Measurements from ENCODE around the gene DIP2A. TPM values are rescaled to one million over a fixed set of nuclear protein-coding genes. Genes with fewer than 3 reads are reported as not detected.

DIP2A gene
- total and polyA plus RNA-seq, 2 of the 13 experiments (the other 11 are each of a cell fraction or from before 2014, with no cell fraction given), result 18.5 to 37.6 TPM

GRCh38 chr21:46422636-46423241, 36.0 kb upstream of the DIP2A start:
- 95% methylated on average over 12 of the region's 12 CpGs for WGBS (ENCODE audit: low lambda C conversion rate)
- H3K27me3 ChIP-seq (ENCODE audit: control insufficient read depth in 1 of 2, insufficient read depth in 2 of 2, low read length in 2 of 2), result no peaks in the 10 kb centered on the region
- H3K4me3 ChIP-seq (replicated peaks in 1 of 3; ENCODE audit: insufficient read depth in 1 of 3, low read depth in 2 of 3, low read length in 3 of 3), result no peak overlapping the region
- ATAC-seq (no peak), FAIRE-seq (no peak), DNase-seq (ENCODE audit: low spot score) (no peak)
- intact Hi-C loops (cut with micrococcal nuclease; ENCODE audit: unreplicated experiment) (no loop called here), in situ Hi-C loops (cut with HindIII; ENCODE audit: extremely low pct_ligation_motif_present, low pct_unique_long_range_greater_than_20kb) (no loop called here)
- H3K4me2 ChIP-seq (ENCODE audit: low read depth, low read length), result no peak overlapping the region
- H3K27ac ChIP-seq (ENCODE audit: extremely low read length, insufficient read depth, low read length), result no peak overlapping the region
- H3K36me3 ChIP-seq (replicated peaks in 1 of 2; ENCODE audit: control insufficient read depth in 1 of 2, insufficient read depth in 2 of 2, low read length in 2 of 2), result peaks cover 7 to 16% of the 10 kb centered on the region in 2 experiments; a peak in 3 of 5 replicates
- TF ChIP-seq GATAD1 (CRISPR knock-in tag; IDR thresholded peaks at IDR 0.05), result no peak
- TF ChIP-seq ZC3H4 (CRISPR knock-in tag; IDR thresholded peaks at IDR 0.05; ENCODE audit: borderline replicate concordance), result no peak
- no peaks in the 10 kb centered on the region for H3K79me2 ChIP-seq (ENCODE audit: insufficient read depth, low read length)
- no peaks in the 10 kb centered on the region for H3K4me1 ChIP-seq (ENCODE audit: insufficient read depth, low read length)
- H3K9me3 ChIP-seq (ENCODE audit: low read length), result no peaks in the 10 kb centered on the region
- POLR2A ChIA-PET, result no interaction called here
- CTCF ChIA-PET (ENCODE audit: low intra/inter-chr PET ratio, low total read pairs), result no interaction called here
- no peak overlapping the region for H2AFZ ChIP-seq (ENCODE audit: low read length)
- no peak overlapping the region for H3K9ac ChIP-seq (ENCODE audit: insufficient read depth, low read depth, low read length)
- BruUV-seq (replicated peaks), result no TSS peak
- no peaks in the 10 kb centered on the region for H4K20me1 ChIP-seq (ENCODE audit: insufficient read depth, low read length)

- WGBS (ENCODE audit: low lambda C conversion rate), result 93% methylated on average over 1 of the region's 1 CpG
- ATAC-seq (no peak), FAIRE-seq (no peak), DNase-seq (ENCODE audit: low spot score) (no peak)
- intact Hi-C loops (cut with micrococcal nuclease; ENCODE audit: unreplicated experiment) (no loop called here), in situ Hi-C loops (cut with HindIII; ENCODE audit: extremely low pct_ligation_motif_present, low pct_unique_long_range_greater_than_20kb) (no loop called here)
- H3K79me2 ChIP-seq (ENCODE audit: insufficient read depth, low read length), result no peaks in the 10 kb centered on the region
- peaks cover 8 to 20% of the 10 kb centered on the region in 2 experiments for H3K36me3 ChIP-seq (replicated peaks in 1 of 2; ENCODE audit: control insufficient read depth in 1 of 2, insufficient read depth in 2 of 2, low read length in 2 of 2)
- H3K4me1 ChIP-seq (ENCODE audit: insufficient read depth, low read length), result no peaks in the 10 kb centered on the region
- H3K27me3 ChIP-seq (ENCODE audit: control insufficient read depth in 1 of 2, insufficient read depth in 2 of 2, low read length in 2 of 2), result no peaks in the 10 kb centered on the region
- TF ChIP-seq HNRNPK (IDR thresholded peaks at IDR 0.05; ENCODE audit: low read depth, low read length, poor library complexity, severe bottlenecking), result peak; percentile 95
- no peak for TF ChIP-seq FOXO1 (CRISPR knock-in tag; IDR thresholded peaks at IDR 0.05)
- TF ChIP-seq PAWR (CRISPR knock-in tag; IDR thresholded peaks at IDR 0.05; ENCODE audit: borderline replicate concordance), result no peak
- TF ChIP-seq, protein P1, sequence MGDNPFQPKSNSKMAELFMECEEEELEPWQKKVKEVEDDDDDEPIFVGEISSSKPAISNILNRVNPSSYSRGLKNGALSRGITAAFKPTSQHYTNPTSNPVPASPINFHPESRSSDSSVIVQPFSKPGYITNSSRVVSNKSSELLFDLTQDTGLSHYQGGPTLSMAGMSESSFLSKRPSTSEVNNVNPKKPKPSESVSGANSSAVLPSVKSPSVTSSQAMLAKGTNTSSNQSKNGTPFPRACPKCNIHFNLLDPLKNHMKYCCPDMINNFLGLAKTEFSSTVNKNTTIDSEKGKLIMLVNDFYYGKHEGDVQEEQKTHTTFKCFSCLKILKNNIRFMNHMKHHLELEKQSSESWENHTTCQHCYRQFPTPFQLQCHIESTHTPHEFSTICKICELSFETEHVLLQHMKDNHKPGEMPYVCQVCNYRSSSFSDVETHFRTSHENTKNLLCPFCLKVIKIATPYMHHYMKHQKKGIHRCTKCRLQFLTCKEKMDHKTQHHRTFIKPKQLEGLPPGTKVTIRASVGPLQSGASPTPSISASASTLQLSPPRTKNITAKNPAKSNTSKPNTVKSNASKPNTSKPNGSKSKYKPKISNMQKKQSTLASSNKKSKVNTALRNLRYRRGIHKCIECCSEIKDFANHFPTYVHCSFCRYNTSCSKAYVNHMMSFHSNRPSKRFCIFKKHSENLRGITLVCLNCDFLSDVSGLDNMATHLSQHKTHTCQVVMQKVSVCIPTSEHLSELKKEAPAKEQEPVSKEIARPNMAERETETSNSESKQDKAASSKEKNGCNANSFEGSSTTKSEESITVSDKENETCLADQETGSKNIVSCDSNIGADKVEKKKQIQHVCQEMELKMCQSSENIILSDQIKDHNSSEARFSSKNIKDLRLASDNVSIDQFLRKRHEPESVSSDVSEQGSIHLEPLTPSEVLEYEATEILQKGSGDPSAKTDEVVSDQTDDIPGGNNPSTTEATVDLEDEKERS (CRISPR knock-in tag; IDR thresholded peaks at IDR 0.05), result no peak
- TF ChIP-seq ZNF326 (CRISPR knock-in tag; IDR thresholded peaks at IDR 0.05; ENCODE audit: borderline replicate concordance), result no peak
- no peak for TF ChIP-seq NONO (IDR thresholded peaks at IDR 0.05)
- no peak for TF ChIP-seq NONO (CRISPR knock-in tag; conservative IDR thresholded peaks at IDR 0.05)
- 0 out of 2 replicates have a peak, but pooled peaks have one; percentile 62 for TF ChIP-seq PCBP1 (IDR thresholded peaks at IDR 0.05; ENCODE audit: borderline replicate concordance, low read depth, low read length)
- TF ChIP-seq, protein P2, sequence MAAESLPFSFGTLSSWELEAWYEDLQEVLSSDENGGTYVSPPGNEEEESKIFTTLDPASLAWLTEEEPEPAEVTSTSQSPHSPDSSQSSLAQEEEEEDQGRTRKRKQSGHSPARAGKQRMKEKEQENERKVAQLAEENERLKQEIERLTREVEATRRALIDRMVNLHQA (CRISPR knock-in tag; IDR thresholded peaks at IDR 0.05), result no peak
- CTCF ChIA-PET (ENCODE audit: low intra/inter-chr PET ratio, low total read pairs), result no interaction called here
- H3K4me3 ChIP-seq (replicated peaks in 1 of 3; ENCODE audit: insufficient read depth in 1 of 3, low read depth in 2 of 3, low read length in 3 of 3), result no peak overlapping the region
- H4K20me1 ChIP-seq (ENCODE audit: insufficient read depth, low read length), result no peaks in the 10 kb centered on the region
- no peak overlapping the region for H3K9ac ChIP-seq (ENCODE audit: insufficient read depth, low read depth, low read length)
- no peak overlapping the region for H2AFZ ChIP-seq (ENCODE audit: low read length)
- POLR2A ChIA-PET, result no interaction called here
- no TSS peak for BruUV-seq (replicated peaks)
- no peaks in the 10 kb centered on the region for H3K9me3 ChIP-seq (ENCODE audit: low read length)
- H3K4me2 ChIP-seq (ENCODE audit: low read depth, low read length), result no peak overlapping the region
- H3K27ac ChIP-seq (ENCODE audit: extremely low read length, insufficient read depth, low read length), result no peak overlapping the region
Observed at GRCh38 chr21:46423546-46424038, 35.1 kb upstream of the DIP2A start.

Measured in HepG2 (cell line).